Retina (tissue), 1 donor: Measurements from ENCODE around the gene DCP2.

Experiments
- DNase-seq: peaks from one replicate; pipeline ENCODE4 v3.0.0-alpha.2; 2016

The DCP2 gene

GRCh38 chr5:113024076-113024697 is 47.6 kb downstream of the DCP2 start:
- no peak for DNase-seq

GRCh38 chr5:113025596-113025995 is 49.0 kb downstream of the DCP2 start:
- DNase-seq: no peak

- peak; percentile 39 for DNase-seq
These were observed 49.6 kb downstream of the DCP2 start for GRCh38 chr5:113026211-113026610.

- no peak for DNase-seq
These were observed 50.4 kb downstream of the DCP2 start for GRCh38 chr5:113027015-113027414.

GRCh38 chr5:113027431-113027830 is 50.8 kb downstream of the DCP2 start:
- no peak for DNase-seq

- DNase-seq: no peak
These were observed 53.0 kb downstream of the DCP2 start for GRCh38 chr5:113029614-113030013.

GRCh38 chr5:113031104-113031503 is 54.5 kb downstream of the DCP2 start:
- no peak for DNase-seq

- DNase-seq: no peak
These were observed 55.0 kb downstream of the DCP2 start for GRCh38 chr5:113031557-113031956.

GRCh38 chr5:113034182-113034773 is 57.7 kb downstream of the DCP2 start:
- DNase-seq: no peak

GRCh38 chr5:113035096-113035495 is 58.5 kb downstream of the DCP2 start:
- DNase-seq: no peak

- no peak for DNase-seq
These were observed 59.7 kb downstream of the DCP2 start for GRCh38 chr5:113036321-113036720.

- no peak for DNase-seq
These were observed 60.2 kb downstream of the DCP2 start for GRCh38 chr5:113036826-113037225.

GRCh38 chr5:113038136-113038535 is 61.5 kb downstream of the DCP2 start:
- DNase-seq: no peak

- no peak for DNase-seq
These were observed 62.1 kb downstream of the DCP2 start for GRCh38 chr5:113038714-113039113.

GRCh38 chr5:113039229-113039933 is 62.8 kb downstream of the DCP2 start:
- no peak for DNase-seq

- no peak for DNase-seq
These were observed 63.3 kb downstream of the DCP2 start for GRCh38 chr5:113039934-113040285.

- no peak for DNase-seq
These were observed 64.2 kb downstream of the DCP2 start for GRCh38 chr5:113040672-113041260.

GRCh38 chr5:113042491-113043243 is 66.1 kb downstream of the DCP2 start:
- DNase-seq: no peak

GRCh38 chr5:113043491-113043931 is 66.9 kb downstream of the DCP2 start:
- DNase-seq: no peak

GRCh38 chr5:113044776-113045465 is 68.3 kb downstream of the DCP2 start:
- DNase-seq: no peak

- peak; percentile 69 for DNase-seq
These were observed 70.6 kb downstream of the DCP2 start for GRCh38 chr5:113047234-113047633.
